OCI-M2 (cell line): Measurements from ENCODE around the gene PTMS.
A peak's percentile ranks its signal among the peaks of the same experiment; 100 is the strongest.

Experiments used
- DNase-seq: peaks from one replicate; lab custom pipeline; 2025; ENCODE audit not compliant: unreplicated experiment; lab: John Stamatoyannopoulos, UW

Gene PTMS

DNA sequence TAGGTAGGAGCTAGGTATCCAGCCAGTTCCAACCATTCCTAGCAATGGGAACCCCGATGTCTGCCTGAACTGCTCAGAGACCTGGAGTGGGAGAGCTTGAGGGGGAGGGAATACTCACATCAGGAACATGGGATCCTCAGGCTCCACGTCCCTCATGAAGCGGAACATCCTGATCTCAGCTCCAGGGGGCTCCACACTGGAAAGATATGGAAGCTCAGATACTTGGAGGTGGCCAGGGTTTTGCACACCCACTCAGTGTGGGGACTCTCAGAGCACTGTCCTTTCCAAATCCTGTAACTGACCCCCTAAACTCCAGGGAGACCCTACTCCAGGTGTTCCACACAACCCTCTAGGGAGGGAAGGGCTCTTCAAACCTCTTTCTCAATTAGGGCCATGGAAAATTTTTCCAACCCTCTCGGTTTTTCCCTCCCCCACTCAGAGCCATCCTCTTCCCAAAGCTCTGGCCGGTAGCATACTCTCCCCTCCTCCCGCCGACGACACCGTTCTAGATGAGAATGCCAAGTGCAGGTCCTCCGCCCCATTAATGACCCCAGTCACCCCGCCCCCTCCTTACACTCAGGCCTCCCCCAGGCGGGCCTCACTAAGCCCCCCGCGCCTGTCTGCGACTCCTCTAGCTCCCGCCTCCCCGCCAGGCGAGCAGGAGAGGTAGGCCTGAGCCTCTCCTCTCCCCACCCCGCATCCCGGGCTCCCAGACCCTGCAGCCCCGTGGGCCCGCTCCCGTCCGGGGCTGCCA lies 13.8 kb upstream of the PTMS start:
- DNase-seq, result no peak

DNA sequence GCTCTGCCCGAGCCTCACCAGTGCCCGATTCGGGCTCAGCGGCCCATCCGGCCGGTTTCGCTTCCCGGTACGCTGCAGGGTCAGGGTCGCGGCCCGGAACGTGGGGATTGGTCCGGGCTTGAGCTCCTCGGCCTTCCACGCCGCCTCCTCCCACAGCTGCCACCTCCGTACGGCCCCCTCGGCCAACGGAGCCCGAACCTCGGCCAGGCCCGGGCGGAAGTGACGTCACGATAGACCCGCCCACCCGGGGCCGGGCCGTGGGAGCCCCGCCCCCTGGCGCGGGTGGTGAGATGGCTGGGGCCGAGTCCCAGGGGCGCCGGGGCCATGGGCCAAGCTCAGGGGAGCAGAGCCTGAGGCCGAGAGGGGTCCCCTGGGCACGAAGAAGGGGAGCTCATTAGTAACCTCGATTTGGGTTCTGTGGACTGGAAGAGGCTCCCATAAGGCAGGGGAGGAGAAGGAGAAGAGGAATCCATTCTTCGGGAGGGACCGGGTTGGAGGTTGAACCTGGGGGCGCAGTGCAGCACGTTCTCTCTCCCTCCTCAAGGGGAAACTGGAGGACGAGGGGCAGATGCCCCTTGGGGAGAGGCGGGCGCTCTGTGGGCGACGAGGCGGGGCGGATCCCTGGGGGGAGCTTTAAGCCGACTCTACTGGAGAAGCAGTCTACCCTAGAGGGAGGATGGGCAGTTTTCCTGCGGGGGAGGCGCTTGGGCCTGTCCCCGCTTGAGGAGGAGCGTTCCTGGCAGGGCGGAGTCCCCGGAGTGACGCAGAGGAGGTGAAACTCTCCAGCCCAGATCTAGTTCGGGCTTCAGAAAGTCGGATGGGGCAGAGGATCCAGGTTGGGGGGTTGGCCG lies 13.0 kb upstream of the PTMS start, which contains the start of gene MLF2:
TSS of gene MLF2 (minus strand) at position 221 of the 851 bp plus-strand sequence. CDS start 807 bp downstream, outside the sequence.
- DNase-seq, result peak; percentile 87

DNA sequence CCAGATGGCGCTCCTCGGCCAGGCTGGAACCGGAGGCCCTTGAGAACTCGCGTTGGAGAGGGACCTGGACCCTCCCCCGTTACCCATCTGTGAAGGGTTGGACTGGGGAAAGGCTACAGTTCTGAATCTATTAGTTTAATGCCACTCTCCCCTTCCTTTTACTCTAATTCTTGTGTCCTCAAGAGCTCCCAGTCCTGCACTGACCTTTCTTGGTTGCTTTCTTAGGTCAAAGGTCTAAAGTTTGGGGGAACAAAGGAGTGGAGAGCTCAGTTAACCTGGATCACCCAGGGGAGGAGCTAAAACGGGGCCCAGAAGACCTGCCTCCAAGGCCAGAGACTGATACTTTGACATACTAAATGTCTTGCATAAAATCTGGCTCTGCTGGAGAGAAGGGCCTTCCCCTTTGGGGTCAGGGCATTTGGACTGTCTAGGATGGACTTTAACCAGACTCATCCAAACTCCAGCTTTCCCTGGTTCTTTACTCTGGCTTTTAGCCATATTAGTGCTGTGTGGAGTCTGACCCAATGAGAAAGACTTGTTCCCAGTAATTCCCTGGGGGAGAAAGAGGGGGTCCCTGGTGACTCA lies 12.3 kb upstream of the PTMS start:
- DNase-seq, result no peak

DNA sequence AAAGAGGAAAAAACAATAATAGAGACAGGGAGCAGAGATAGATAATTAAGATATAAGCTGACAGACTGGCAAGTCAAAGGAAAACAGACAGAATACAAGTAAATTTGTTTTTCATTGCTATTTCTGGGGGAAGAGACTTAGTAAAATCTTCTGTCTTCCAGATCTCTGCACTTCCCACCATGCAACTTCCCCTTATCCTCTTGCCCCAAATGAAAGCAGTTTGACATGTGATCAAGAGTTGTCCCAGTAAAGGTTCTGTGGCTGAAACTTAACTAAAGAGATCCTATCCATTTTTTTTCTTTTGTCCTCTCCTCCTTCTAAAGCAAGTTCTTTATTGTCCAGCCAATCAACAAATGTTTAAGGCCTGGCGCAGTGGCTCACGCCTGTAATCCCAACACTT lies 11.8 kb upstream of the PTMS start:
- no peak for DNase-seq

DNA sequence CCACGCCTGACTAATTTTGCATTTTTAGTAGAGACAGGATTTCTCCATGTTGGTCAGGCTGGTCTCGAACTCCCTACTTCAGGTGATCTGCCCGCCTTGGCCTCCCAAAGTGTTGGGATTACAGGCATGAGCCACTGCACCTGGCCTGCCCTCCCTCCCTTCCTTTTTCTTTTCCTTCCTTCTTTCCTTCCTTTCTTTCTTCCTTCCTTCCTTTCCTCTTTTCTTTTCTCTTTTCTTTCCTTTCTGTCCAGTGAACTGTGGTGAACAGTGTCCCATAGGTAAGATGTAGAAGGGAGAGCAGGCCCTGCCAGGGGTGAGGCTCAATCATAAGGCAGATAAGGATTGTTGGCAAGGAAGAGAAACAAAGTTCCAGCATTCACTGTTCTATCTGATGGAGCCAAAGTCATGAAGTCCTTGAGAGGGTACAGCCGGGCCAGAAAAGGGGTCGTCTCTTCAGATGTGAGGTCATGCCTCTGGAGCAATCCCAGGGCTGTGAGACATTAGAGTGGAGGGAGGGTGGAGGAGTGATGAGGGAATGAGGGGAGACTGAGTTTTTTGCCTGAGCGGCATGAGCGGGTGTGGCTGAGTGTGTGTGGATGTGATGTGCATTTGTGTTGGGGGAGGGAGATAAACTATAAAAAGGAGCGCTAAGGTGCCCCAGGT lies 9.0 kb upstream of the PTMS start:
- DNase-seq, result no peak

DNA sequence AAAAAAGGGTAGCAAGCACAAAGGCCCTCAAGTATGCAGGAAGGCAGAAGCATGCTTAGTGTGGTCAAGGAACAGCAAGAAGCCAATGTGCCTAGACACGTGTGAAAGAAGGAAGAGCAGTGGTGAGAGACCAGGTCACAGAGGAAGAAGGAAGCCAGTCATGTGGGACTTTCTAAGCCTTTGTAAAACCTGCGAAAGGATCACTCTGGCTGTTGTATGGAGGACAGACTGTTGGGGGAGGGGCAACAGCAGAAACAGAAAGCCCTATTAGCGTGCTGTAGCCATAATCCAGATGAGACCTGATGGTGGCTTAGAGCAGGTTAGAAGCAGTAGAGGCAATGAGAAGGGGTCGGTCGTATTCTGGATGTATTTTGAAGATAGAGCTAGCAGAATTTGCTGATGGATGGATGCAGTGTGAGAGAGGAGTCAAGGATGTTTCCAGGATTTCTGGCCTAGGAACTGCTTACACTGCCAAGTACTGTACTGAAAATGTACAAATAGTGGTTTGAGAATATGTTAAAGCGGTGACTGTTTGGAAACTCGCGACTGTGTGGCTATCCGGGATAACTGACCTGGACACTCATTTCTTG lies 7.6 kb upstream of the PTMS start:
- no peak for DNase-seq

DNA sequence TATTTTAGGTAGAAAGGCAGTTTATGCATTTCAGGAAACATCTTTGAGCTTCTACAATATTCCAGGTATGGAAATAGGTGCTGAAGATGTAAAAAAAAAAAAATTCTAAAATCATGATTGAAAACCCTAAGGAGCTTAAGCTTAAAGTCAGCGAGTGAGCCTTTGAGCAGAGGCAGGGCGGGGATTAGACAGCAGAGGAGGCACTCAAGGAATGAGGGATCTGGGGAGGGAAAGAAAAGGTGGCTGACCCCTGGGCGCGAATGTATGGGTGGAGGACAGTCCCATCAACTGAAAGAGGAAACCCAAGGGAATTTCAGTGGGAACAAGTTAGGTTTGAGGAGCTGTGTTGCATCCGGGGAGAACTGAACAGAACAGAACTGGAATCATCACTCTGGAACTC lies 6.4 kb upstream of the PTMS start:
- no peak for DNase-seq

DNA sequence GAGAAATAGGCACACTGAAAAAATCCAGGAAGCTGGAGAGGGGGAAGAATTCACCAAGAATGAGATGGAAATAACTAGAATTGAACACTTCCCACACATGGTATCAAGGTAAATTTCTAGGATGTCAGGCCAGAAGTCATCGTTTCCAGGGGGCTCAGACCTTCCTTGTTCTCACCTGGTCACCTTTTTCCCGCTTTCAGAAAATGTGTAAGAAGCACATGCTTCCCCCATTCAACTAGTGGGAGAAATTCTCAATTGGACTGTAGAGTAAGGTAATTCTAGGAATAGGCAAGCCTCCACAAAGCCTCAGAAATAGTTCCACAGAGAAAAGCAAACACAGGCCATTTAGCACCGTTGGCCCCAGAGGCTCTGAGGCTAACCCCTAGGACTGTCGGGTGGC lies 2.8 kb upstream of the PTMS start:
- no peak for DNase-seq

DNA sequence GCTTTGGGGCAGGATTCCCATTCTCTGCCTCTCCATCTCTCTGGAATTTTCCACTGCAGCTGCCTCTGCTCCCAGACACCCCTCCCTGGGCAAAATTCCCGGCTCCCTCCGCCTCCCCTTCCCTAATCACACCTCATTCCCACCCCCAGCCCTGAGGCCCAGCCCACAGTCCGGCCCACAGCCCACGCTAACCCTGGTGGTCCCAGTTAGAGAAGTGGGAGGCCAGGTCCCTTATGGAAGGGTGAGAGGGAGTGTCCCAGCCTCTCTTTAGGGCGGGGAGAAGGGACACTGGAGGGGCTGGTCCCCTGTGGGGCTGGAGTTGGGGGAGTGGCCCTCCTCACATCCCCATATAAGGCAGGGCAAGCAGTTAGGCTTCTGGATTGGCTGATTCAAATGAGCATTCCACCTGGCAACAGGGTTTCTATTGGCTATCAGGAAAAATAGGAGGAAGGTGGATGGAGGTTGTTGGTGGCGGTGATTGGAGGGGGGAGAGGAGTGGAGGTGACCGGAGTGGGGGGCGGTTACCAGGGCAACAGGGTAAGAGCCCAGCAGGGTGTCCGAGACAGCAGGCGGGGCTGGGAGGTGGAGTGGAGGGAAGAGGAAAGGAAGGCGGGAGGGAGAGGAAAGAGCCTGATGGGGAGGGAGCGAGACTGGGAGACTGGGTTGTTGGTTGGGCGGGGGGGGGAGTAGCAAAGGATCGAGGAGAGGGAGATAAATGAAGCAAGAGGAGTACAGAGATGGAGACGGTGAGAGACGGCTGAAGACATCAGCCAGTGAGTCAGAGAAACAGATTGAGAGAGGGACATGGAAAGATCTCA lies 1.9 kb upstream of the PTMS start:
- DNase-seq, result no peak

DNA sequence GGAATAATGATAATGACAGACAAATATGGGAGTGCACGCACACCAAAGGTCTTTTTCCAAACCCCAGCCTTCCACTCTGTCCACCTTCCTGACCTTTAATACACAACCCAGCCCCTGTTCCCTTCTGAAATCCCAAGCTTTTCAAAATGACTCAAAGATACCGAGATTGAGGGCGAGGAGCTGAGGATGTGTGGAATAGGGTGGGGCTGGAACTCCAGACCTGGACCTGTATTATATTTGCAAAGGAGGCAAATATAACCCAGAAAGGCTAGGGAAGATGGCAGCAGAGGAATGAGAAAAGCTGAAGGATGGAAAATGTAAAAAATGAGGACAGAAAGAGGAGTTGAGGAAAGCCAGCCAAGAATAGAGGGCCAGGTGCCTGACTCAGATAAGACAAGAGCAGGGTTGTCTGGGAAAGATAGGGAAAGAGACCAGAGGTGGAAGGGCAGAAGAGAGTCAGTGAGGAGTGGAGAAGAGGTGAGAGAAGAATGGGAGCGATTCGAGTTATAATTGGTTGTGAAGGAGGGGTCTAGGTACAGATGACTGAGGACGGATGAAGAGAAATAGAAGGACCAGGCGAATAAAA lies 1.0 kb upstream of the PTMS start:
- DNase-seq, result no peak

DNA sequence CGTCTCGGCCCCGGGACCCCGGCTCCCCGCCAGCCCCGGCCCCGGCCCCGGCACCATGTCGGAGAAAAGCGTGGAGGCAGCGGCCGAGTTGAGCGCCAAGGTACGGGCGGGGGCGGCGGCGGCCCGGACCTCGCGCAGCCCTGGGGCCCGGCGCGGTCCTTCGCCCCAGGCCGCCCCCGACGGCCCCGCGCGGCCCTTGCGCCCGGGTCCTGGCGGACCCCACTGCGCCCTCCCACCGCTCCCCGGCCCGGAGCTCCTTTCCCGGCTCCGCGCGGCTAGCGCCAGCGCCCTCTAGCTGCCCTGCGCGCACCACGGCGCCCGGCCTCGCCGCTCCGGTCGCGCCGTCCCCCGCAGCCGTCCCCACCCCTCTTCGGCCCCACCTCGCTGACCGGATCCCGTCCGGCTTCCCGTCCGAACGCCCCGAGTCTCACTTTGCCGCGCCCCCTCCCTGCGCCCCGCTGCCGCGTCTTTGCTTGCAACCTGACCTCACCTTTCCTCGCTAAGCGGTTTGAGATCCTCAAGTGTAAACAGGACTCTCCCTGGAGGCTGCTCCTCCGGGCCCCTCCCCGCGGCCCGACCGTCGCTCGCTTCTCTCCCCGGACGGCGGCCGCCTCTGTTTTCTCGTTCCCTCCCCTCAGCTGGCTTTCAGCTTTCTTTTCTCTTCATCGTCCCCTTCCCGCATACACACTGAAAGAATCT lies 637 bp downstream of the PTMS start:
- no peak for DNase-seq

DNA sequence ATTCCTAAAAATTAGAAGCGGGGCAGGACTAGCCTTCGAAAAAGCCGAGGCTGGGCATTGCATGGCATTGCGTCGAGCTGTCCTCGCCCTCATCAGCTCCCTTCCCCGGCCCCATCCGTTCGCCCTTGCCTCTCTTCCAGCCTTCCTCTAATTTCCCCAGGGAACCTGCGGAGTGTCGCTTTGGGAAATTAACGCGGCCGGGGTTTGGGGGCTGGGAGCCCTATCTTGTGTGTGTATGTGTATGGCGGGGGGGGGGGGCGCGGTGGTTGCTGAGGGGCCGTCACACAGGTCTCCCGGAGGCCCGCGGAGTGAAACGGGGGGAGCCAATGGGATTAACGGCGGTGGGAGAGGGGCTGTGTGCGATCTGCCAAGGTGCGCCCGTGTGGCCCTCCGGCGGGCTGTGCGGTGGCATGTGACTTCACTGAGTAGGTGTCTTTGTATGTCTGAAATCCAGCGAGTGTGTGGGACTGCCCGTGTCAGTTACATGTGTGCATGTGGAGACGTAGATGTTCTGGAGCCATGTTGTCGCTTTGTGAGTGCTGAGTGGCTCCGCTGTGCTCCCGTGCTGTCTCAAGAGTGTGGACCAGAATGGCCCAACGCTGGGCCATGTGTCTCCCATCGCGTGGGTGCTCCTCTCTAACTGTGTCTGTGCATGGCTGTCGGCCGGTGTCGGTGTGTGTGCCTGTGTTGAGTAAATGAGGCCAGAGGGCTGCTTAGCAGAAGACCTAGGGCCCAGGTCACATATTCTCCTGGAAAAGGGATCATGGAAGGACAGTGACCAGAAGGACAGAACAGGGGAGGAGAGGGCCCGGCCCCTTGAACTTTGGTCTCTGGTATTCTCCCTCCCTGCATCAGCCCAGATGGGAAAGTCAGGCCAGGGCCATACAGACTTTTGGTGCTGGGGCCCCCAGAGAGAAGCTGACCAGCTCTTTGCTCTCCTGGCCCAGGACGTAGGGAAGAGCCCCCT lies 1.5 kb downstream of the PTMS start:
- no peak for DNase-seq

DNA sequence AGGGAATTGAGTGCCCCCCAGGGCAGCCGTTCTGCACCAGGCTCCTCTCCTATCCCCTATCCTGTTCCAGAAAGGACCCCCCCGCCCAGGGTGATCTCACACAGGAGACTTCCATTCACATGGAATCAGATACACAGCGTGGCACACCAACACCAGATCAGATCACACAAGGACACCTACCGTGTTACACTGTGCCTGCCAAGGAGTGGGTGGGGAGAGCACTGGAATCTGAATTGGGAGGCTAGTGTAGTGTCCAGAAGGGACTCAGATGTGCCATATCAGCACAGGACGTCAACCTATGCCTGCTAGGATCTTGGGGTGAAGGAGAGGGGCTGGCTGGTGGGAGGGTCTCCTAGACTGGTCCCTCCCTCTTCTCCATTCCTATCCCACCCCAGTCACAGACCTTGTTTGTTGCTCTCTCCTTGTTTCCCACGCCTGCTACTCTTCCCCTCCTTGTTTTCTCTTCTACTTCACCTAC lies 2.3 kb downstream of the PTMS start:
- DNase-seq, result no peak

DNA sequence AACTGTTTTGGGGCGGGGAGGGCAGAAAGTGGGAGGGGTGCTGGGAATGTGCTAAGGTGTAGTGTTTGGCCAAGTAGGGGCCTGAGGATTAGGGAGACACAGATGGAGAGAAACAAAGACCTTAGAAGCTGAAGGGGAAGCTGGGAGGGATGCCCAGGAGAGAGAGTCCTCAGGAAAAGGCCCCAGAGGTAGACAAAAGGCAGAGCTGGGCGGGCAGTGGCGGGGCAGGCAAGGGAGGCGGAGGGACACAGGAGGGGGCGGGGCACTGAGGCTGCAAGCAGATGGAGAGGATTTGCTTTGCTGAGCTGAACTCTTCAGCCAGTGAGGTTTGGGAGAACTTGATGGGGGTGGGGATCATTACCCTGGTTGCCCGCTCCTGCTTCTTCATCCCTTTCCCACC lies 2.8 kb downstream of the PTMS start:
- no peak for DNase-seq

DNA sequence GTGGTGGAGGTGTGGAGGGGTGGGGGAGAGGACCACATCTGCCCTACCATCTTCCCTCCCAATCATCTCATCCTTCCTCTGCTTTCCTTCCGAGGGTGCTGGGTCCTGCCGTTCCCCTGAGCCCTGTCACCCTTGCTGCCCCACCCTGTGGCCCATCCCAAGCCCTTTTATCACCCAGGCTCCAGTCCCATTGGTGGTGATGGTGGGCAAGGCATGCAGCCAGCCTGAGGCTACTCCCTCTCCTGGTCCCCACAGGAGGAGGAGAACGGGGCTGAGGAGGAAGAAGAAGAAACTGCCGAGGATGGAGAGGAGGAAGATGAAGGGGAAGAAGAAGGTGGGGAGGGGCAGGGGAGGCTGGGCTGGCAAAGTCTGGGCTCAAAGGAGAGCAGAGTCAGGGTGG lies 3.5 kb downstream of the PTMS start:
- no peak for DNase-seq

DNA sequence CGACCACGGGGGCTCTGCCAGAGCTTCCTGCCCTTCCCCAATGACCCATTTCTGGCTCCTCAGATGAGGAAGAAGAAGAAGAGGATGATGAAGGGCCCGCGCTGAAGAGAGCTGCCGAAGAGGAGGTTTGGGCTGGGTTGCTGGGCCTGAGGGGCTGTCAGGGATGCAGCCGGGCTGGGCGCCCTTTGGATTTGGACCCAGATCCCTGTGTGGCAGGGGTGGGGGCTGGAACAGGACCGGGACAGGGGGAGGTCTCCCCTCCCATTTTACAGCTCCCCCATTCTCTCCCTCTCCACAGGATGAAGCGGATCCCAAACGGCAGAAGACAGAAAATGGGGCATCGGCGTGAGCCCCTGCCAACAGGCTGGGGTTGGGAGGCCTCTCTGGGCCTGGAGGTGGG lies 3.9 kb downstream of the PTMS start:
- no peak for DNase-seq

DNA sequence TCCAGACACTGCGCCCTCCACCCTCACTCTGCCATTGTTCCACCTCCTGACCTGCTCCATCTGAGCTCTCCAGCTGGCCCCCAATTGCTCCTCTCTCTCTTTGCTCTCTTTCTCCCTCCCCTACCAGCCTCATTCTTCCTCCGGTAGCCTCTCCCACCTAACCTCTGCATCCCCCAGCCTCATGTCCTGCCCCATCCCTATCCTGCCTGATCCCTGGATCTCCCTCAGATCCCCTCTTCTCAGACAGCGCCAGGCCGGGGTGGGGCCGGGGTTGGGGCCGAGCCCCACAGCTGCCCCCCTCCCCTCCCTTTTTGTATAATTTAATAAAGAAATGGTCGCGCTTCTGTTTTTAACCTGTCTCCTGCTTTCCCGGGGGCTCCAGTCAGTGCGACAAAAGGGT lies 4.4 kb downstream of the PTMS start:
- no peak for DNase-seq

DNA sequence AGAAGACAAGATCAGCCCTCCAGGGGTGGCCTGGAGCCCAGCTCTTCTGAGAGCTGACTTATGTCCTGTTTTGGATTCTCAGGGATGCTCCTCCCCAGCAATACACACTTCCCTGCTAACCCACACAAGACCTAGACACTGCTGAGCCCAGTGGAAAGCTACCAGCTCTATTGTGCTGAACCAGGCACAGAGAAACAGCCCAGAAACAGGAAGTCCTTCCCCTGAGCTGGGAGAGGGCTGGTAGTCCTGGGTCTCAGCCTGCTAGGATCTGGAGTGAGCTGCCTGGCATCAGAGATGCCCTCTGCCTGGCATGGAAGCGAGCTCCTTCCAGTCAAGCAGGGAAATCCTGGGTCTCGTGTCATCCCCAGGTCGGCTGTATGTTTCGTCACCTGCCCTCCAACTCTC lies 4.9 kb downstream of the PTMS start:
- DNase-seq, result no peak
